AG10803 (cell line): ENCODE measurements around the gene UGT1A8.

Experiments used
- DNase-seq: peaks from one replicate; pipeline ENCODE4 v3.0.0; 2010; ENCODE audit warnings: low read depth
- H3K4me3 ChIP-seq: 2 replicates; pipeline ENCODE4 v1.5.1; 2011; ENCODE audit warnings: mild to moderate bottlenecking, low read length, control low read depth
- CTCF ChIP-seq: conservative IDR thresholded peaks from 2 replicates; pipeline ENCODE4 v1.5.1; 2011; ENCODE audit warnings: mild to moderate bottlenecking, low read length, control low read depth, inconsistent platforms

UGT1A8 gene

GRCh38 chr2:233820774-233821105 lies 203.3 kb downstream of the UGT1A8 start:
- no peak for TF ChIP-seq CTCF

DNA sequence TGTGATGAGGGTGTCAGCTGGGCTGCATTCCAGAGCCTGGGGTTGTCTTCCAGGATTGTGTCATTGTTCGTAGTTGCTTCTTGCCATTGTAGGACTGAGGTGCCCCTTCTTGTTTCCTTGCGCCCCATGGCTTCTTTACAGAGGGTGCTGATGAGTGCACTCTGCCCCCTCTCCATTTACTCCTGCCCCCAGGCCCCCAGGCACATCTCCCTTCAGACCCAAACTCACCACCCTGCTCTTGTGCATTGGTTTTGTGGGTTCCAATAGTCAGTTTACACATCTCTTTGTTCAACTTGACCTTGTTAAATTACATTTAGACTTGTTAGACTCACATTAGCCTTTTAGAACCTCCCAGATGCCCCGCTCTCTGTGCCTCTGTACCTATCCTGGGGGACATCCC lies 203.8 kb downstream of the UGT1A8 start:
- no peak overlapping the region for H3K4me3 ChIP-seq
- no peak for TF ChIP-seq CTCF
- no peak for DNase-seq

More at GRCh38 chr2:233820774-233821105, 203.3 kb downstream of the UGT1A8 start:
- DNase-seq = no peak
- H3K4me3 ChIP-seq = no peak overlapping the region

DNA sequence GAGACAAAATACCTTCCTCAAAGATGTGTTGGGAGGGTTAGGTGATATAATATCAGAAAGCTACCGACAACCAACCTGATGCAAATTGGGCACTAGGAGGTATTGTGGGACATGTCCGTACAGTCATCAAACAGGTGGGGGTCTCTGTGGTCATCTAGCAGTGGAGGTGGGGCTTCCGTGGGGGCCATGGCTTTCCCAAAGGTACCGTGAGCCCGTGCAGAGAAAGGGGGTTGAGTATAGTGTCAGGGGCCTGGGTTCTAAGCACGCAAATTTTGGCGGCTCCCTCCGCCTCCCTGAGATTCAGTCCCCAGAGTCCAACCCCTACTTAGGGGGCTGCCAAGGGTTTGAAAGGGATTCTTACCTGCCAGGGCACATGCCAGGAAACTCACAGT lies 204.3 kb downstream of the UGT1A8 start:
- no peak for DNase-seq
- no peak for TF ChIP-seq CTCF
- no peak overlapping the region for H3K4me3 ChIP-seq

- DNase-seq = no peak
- TF ChIP-seq CTCF = no peak
- H3K4me3 ChIP-seq = no peak overlapping the region
Observed at GRCh38 chr2:233822101-233822771, 204.8 kb downstream of the UGT1A8 start.
